GM12873 (cell line): ENCODE results near the gene MSL1.

Experiments used
- TF ChIP-seq, protein P1 (sequence below): IDR thresholded peaks from 2 replicates; pipeline ENCODE4 v1.5.1; 2012; ENCODE audit warnings: low read depth, mild to moderate bottlenecking, moderate library complexity, low read length, control low read depth; ENCODE audit not compliant: insufficient read depth; ENCODE audit errors: missing control alignments

MSL1 gene

DNA sequence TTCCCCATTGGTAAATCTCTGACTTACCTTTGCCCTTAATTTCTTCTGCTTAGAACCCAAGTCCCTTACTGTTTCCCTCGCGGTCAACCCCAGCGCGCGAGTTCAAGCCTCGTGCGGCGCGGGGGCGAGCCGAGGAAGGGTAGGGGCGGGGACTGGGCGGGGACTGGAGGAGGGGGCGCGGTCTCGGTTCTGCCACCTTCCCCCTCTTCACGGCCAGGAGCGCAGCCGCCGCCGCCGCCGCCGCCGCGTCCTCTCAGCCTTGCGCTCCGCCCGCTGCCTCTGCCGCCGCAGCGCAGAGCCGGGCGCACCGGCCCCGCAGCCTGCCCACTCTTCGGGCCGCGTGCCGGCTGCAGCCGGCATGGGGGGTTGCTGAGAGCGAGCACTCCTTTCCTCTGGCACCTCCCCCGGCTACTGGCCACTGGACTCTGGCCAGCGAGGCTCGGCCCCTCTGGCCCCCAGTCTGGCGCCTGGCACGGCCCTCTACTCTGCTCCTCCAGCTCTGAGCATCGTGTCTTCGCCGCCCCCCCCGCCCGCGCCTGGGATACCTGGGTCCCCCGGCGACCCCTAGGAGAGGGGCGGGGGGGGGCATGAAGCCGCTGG, 55.6 kb downstream of the MSL1 start, which contains the start of gene RAPGEFL1:
Gene RAPGEFL1 (plus strand): TSS at position 196 of the 600 bp plus-strand sequence. CDS start 392 bp downstream, at position 588.
- TF ChIP-seq, protein P1, sequence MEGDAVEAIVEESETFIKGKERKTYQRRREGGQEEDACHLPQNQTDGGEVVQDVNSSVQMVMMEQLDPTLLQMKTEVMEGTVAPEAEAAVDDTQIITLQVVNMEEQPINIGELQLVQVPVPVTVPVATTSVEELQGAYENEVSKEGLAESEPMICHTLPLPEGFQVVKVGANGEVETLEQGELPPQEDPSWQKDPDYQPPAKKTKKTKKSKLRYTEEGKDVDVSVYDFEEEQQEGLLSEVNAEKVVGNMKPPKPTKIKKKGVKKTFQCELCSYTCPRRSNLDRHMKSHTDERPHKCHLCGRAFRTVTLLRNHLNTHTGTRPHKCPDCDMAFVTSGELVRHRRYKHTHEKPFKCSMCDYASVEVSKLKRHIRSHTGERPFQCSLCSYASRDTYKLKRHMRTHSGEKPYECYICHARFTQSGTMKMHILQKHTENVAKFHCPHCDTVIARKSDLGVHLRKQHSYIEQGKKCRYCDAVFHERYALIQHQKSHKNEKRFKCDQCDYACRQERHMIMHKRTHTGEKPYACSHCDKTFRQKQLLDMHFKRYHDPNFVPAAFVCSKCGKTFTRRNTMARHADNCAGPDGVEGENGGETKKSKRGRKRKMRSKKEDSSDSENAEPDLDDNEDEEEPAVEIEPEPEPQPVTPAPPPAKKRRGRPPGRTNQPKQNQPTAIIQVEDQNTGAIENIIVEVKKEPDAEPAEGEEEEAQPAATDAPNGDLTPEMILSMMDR: no peak

DNA sequence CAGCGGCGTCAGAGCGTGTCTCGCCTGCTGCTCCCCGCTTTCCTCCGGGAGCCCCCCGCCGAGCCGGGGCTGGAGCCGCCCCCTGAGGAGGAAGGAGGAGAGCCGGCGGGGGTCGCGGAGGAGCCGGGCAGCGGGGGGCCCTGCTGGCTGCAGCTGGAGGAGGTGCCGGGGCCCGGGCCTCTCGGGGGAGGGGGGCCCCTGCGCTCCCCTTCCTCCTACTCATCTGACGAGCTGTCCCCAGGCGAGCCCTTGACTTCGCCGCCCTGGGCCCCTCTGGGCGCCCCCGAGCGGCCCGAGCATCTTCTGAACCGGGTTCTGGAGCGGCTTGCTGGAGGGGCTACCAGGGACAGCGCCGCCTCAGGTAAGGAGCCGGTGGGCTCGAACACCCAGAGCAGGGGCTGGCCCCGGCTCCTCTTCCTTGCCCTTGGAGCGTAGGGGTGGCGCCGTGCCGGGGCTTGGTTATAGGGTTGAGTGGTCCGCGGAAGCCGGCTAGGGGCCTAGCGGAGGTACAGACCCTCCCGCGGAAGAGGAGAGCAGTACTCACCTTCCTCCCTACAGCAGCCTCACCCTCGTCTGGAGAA, 56.3 kb downstream of the MSL1 start:
- TF ChIP-seq, protein P1: no peak

DNA sequence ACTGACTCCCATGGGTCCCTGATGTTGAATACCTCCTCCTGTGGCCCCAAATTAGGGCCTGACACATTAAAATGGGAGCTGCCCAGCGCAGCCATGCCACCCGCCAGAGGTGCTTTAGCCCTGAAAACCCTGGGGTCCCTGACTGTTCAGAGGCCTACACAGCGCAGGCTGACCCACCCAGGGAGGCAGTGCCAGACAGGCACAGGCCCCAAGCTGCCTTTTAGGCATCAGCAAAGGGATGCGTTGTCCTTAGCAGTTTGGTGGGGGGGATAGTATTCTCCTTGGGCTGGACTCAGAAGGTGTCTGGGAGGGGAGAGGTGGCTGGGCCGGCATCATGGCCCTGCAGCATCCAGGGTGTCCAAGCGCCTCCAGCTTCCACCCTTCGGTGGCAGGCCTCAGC, 56.9 kb downstream of the MSL1 start:
- TF ChIP-seq, protein P1: no peak

- TF ChIP-seq, protein P1: no peak
Observed at GRCh38 chr17:40179923-40180659, 58.3 kb downstream of the MSL1 start.

DNA sequence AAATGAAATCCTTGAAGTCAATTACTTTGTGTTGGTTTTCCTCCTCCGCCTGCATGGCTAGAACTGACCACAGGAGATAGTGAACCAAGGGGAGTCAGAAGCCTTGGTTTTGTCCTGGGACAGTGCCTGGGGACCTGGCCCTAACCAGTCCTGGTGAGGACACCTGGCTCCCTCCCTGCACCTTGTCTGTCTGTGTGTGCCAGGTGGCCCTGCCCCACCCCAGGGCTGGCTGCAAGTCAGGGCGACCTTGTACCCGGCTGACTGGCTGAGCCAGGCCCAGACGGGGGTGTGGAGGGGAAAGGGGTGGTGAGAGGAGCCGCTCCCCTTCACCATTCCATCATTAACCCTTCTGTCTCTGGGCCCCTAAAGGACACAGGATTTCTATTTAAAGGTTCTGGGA, 58.9 kb downstream of the MSL1 start:
- TF ChIP-seq, protein P1: no peak

- TF ChIP-seq, protein P1: no peak
Observed at GRCh38 chr17:40181205-40181604, 59.4 kb downstream of the MSL1 start.

DNA sequence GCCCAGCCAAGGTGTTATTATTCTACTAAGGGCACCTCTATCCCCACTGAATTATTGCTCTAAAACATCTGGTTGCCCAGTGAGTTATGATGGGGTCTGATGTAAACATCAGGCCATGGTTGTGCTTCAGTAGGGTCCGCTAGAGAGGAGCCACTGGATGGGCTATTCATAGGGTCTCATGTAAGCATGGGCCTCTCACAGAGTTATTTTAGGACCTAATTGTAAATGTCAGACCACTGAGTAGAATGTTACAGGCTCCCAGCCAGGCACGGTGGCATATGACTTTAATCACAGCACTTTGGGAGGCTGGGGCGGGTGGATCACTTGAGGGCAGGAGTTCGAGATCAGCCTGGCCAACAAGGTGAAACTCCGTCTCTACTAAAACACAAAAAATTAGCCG, 60.8 kb downstream of the MSL1 start:
- TF ChIP-seq, protein P1: no peak
